Loucy (cell line): Measurements from ENCODE around the gene ECHS1.
"Not testable (repeated sequence)": the region's sequence is repeated elsewhere in the genome, so short reads cannot be mapped to it uniquely, and the experiment has no call there.

Experiments
- H2AFZ ChIP-seq: fragments of 200-600 bp; sonication (generic); 2 replicates; pipeline ENCODE4 v1.6.0; 2016; ENCODE audit warnings: antibody characterized with exemption, mild to moderate bottlenecking, low read length, moderate library complexity
- H3F3A ChIP-seq: fragments of 200-600 bp; 2 replicates; pipeline ENCODE4 v1.6.0; 2016; ENCODE audit warnings: antibody characterized with exemption, low read depth, mild to moderate bottlenecking
- H3K27me3 ChIP-seq: fragments of 200-600 bp; sonication (generic); 2 replicates; pipeline ENCODE4 v1.6.1; 2014; ENCODE audit warnings: low read length, mild to moderate bottlenecking; ENCODE audit not compliant: insufficient read depth, poor library complexity, severe bottlenecking
- H3K36me3 ChIP-seq: fragments of 200-600 bp; sonication (generic); 2 replicates; pipeline ENCODE4 v1.6.1; 2016; ENCODE audit warnings: low read length; ENCODE audit not compliant: insufficient read depth
- H3K4me1 ChIP-seq: fragments of 200-600 bp; sonication (generic); 2 replicates; pipeline ENCODE4 v1.5.1; 2014; ENCODE audit warnings: low read length, mild to moderate bottlenecking; ENCODE audit not compliant: insufficient read depth, poor library complexity, severe bottlenecking
- H3K4me2 ChIP-seq: fragments of 200-600 bp; sonication (generic); 2 replicates; pipeline ENCODE4 v1.6.0; 2014; ENCODE audit warnings: antibody characterized with exemption, low read length, low read depth, mild to moderate bottlenecking; ENCODE audit not compliant: poor library complexity, severe bottlenecking
- H3K4me3 ChIP-seq: fragments of 200-600 bp; sonication (generic); 2 replicates; pipeline ENCODE4 v1.5.1; 2014; ENCODE audit warnings: low read length, mild to moderate bottlenecking, mixed read lengths; ENCODE audit not compliant: poor library complexity, severe bottlenecking
- H3K79me2 ChIP-seq: fragments of 200-600 bp; sonication (generic); 2 replicates; pipeline ENCODE4 v1.6.1; 2014; ENCODE audit warnings: low read length; ENCODE audit not compliant: insufficient read depth
- H3K9ac ChIP-seq: fragments of 200-600 bp; sonication (generic); 2 replicates; pipeline ENCODE4 v1.6.0; 2014; ENCODE audit warnings: mild to moderate bottlenecking, low read depth, low read length, moderate library complexity; ENCODE audit not compliant: poor library complexity, severe bottlenecking
- H3K9me2 ChIP-seq: fragments of 200-600 bp; sonication (generic); replicated peaks from 2 replicates; pipeline ENCODE4 v1.6.1; 2016; ENCODE audit warnings: low read depth, low read length, mixed read lengths
- H3K9me3 ChIP-seq: fragments of 200-600 bp; sonication (generic); 2 replicates; pipeline ENCODE4 v1.6.1; 2014; ENCODE audit warnings: mild to moderate bottlenecking, antibody characterized with exemption, low read length, low read depth; ENCODE audit not compliant: insufficient read depth
- H4K20me1 ChIP-seq: fragments of 200-600 bp; sonication (generic); 2 replicates; pipeline ENCODE4 v1.6.0; 2014; ENCODE audit warnings: antibody characterized with exemption, low read length, mild to moderate bottlenecking; ENCODE audit not compliant: insufficient read depth, poor library complexity, severe bottlenecking
- EZH2phosphoT487 ChIP-seq: fragments of 200-600 bp; IDR thresholded peaks from 2 replicates; pipeline ENCODE4 v1.6.1; 2018; ENCODE audit warnings: antibody characterized with exemption, mild to moderate bottlenecking, moderate library complexity, borderline replicate concordance
- TF ChIP-seq, protein P1 (sequence below): fragments of 200-600 bp; sonication (generic); conservative IDR thresholded peaks from 2 replicates; pipeline ENCODE4 v1.5.1; 2014; ENCODE audit warnings: mild to moderate bottlenecking, antibody characterized with exemption, low read length

Gene ECHS1

GRCh38 chr10:133372507-133372906 lies 647 bp downstream of the ECHS1 start:
- peak overlapping the region; percentile 73 for H3K9ac ChIP-seq
- peak overlapping the region; percentile 72 for H3K4me3 ChIP-seq
- no peaks in the 10 kb centered on the region for H3K27me3 ChIP-seq
- H3K36me3 ChIP-seq, result peaks cover 8% of the 10 kb centered on the region; the same call in 1 of the 2 replicates
- H2AFZ ChIP-seq, result no peak overlapping the region
- peaks cover 6% of the 10 kb centered on the region for H4K20me1 ChIP-seq
- H3F3A ChIP-seq, result no peaks in the 10 kb centered on the region; the same call in 1 of the 2 replicates
- no peaks in the 10 kb centered on the region for H3K9me3 ChIP-seq
- H3K79me2 ChIP-seq, result peaks cover 19% of the 10 kb centered on the region
- peaks cover 20% of the 10 kb centered on the region for H3K4me1 ChIP-seq
- H3K9me2 ChIP-seq, result no peaks in the 10 kb centered on the region
- H3K4me2 ChIP-seq, result peak overlapping the region; percentile 81
- TF ChIP-seq, protein P1, sequence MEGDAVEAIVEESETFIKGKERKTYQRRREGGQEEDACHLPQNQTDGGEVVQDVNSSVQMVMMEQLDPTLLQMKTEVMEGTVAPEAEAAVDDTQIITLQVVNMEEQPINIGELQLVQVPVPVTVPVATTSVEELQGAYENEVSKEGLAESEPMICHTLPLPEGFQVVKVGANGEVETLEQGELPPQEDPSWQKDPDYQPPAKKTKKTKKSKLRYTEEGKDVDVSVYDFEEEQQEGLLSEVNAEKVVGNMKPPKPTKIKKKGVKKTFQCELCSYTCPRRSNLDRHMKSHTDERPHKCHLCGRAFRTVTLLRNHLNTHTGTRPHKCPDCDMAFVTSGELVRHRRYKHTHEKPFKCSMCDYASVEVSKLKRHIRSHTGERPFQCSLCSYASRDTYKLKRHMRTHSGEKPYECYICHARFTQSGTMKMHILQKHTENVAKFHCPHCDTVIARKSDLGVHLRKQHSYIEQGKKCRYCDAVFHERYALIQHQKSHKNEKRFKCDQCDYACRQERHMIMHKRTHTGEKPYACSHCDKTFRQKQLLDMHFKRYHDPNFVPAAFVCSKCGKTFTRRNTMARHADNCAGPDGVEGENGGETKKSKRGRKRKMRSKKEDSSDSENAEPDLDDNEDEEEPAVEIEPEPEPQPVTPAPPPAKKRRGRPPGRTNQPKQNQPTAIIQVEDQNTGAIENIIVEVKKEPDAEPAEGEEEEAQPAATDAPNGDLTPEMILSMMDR, result no peak
- no peak for TF ChIP-seq EZH2phosphoT487

DNA sequence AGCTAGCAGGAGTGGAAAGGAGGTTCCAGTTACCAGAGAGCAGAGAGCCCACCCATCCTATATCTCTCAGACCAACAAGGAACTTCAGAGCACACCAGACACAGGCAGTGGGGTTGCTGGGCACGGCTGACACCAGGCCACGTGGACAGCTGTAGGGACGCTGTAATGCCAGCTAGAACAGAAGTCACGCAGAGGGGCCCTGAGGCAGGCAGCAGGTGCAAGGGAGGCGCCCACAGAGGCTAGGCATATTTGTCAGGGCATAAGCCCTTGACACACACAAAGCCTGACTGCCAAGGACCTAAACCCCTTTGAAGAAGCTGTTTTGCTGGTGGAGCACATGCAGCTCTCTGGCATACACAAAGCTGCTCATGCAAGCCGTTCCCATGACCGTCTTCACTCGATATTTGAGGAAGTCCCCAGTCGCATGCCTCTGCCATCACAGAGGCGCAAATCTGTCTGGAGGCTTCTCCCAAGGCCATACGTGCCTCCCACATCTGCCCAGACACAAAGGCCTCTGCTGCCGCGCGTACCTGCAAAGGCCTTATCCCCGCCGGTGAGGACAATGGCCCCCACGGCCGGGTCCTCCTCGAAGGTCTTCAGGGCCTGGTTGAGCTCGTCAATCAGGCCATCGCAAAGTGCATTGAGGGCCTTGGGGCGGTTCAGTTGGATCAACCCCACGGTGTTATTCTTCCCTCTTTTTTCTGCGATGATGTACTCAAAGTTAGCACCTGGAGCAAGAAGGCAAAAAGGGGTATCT lies 2.9 kb downstream of the ECHS1 start:
- Histone ChIP-seq H3K9me2 (no peaks in the 10 kb centered on the region), H4K20me1 (peaks cover 6% of the 10 kb centered on the region), H3K9ac (no peak overlapping the region), H3F3A (no peaks in the 10 kb centered on the region; the same call in 1 of the 2 replicates), H3K9me3 (no peaks in the 10 kb centered on the region), H3K4me3 (no peak overlapping the region), H3K79me2 (peaks cover 19% of the 10 kb centered on the region), H2AFZ (no peak overlapping the region), H3K4me2 (peak overlapping the region; percentile 25), H3K36me3 (peaks cover 8% of the 10 kb centered on the region; the same call in 1 of the 2 replicates), H3K27me3 (no peaks in the 10 kb centered on the region), H3K4me1 (peaks cover 20% of the 10 kb centered on the region)
- TF ChIP-seq, protein P1, result no peak
- no peak for TF ChIP-seq EZH2phosphoT487

DNA sequence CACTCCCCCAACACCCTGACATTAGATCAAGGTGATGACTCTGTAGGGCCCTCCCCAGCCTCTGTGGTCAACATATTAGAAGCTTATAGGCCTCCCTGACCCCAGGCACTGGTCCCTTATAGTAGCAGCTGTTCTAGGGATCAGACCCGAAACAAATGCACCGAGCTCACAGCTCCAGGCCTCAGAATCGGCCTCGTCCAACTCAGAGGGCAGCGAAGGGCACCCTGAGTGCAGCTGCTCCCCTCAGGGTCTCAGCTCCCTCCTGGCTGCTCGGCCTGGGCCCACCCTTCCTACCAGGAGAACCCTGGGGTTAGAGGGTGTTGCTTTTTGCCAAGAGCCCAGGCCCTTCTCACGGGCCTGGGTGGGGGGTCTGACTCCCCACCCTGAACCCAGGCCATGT lies 5.0 kb downstream of the ECHS1 start:
- peak overlapping the region; percentile 12 for H3K9ac ChIP-seq
- H3K9me3 ChIP-seq, result no peaks in the 10 kb centered on the region
- H3K79me2 ChIP-seq, result peaks cover 19% of the 10 kb centered on the region
- H3K9me2 ChIP-seq, result no peaks in the 10 kb centered on the region
- H3K4me2 ChIP-seq, result no peak overlapping the region
- H2AFZ ChIP-seq, result no peak overlapping the region
- no peak for TF ChIP-seq EZH2phosphoT487
- TF ChIP-seq, protein P1, result no peak
- H3K4me1 ChIP-seq, result peaks cover 11% of the 10 kb centered on the region
- H4K20me1 ChIP-seq, result peaks cover 6% of the 10 kb centered on the region
- H3K36me3 ChIP-seq, result peaks cover 17% of the 10 kb centered on the region; the same call in 1 of the 2 replicates
- no peak overlapping the region for H3K4me3 ChIP-seq
- H3K27me3 ChIP-seq, result no peaks in the 10 kb centered on the region
- no peaks in the 10 kb centered on the region for H3F3A ChIP-seq

- H3K79me2 ChIP-seq, result peaks cover 17% of the 10 kb centered on the region
- not testable (repeated sequence) for H3K9me2 ChIP-seq, H3F3A ChIP-seq, H3K9me3 ChIP-seq, H3K4me3 ChIP-seq, H3K9ac ChIP-seq, H4K20me1 ChIP-seq, H3K27me3 ChIP-seq, H3K4me2 ChIP-seq, H2AFZ ChIP-seq
- H3K36me3 ChIP-seq, result peaks cover 22% of the 10 kb centered on the region; the same call in 1 of the 2 replicates
- H3K4me1 ChIP-seq, result peaks cover 10% of the 10 kb centered on the region
Measured at GRCh38 chr10:133367461-133367860, 5.7 kb downstream of the ECHS1 start.
